HEK293 (cell line): ENCODE results near the gene FHAD1.

Source experiments
- ZFP41 ChIP-seq: fragments of 450-650 bp; formaldehyde crosslinking; IDR thresholded peaks from 2 replicates; pipeline ENCODE4 v1.5.1; 2016; ENCODE audit warnings: missing biosample characterization, missing genetic modification characterization, borderline replicate concordance
- ZNF354C ChIP-seq: fragments of 450-650 bp; formaldehyde crosslinking; IDR thresholded peaks from 2 replicates; pipeline ENCODE4 v1.5.1; 2016; ENCODE audit warnings: missing biosample characterization, missing genetic modification characterization, low read depth, borderline replicate concordance

GRCh38 chr1:15224974-15225373, 22.0 kb upstream of the FHAD1 start:
- TF ChIP-seq ZFP41 (tag by site-specific recombination) (no peak), ZNF354C (no peak)
